ENCODE data around the gene TAF5.
"Not testable (repeated sequence)": the region's sequence is repeated elsewhere in the genome, so short reads cannot be mapped to it uniquely, and the experiment has no call there.

Gene TAF5

GRCh38 chr10:103367782-103368518, at the start of gene TAF5:
TSS of gene TAF5 (plus strand) at chr10:103367976. CDS start at chr10:103367990, 14 bp downstream.
- FAIRE-seq: peak; percentile 96

- no peak for FAIRE-seq
Measured at GRCh38 chr10:103327906-103328305, 39.9 kb upstream of the TAF5 start.

- peak; percentile 97 for FAIRE-seq
Measured at GRCh38 chr10:103333934-103334520, 33.7 kb upstream of the TAF5 start.

- FAIRE-seq: no peak
Measured at GRCh38 chr10:103334567-103334966, 33.2 kb upstream of the TAF5 start.

- no peak for FAIRE-seq
Measured at GRCh38 chr10:103336370-103336769, 31.4 kb upstream of the TAF5 start.

- no peak for FAIRE-seq
Measured at GRCh38 chr10:103350175-103350516, 17.6 kb upstream of the TAF5 start.

- no peak for FAIRE-seq
Measured at GRCh38 chr10:103350517-103351260, 17.1 kb upstream of the TAF5 start, which contains the start of gene PCGF6. TSS of gene PCGF6 (minus strand) at chr10:103351140. CDS start at chr10:103351066, 74 bp downstream.

- peak; percentile 51 for FAIRE-seq
Measured at GRCh38 chr10:103353281-103353680, 14.5 kb upstream of the TAF5 start.

- not testable (repeated sequence) for FAIRE-seq
Measured at GRCh38 chr10:103354567-103354966, 13.2 kb upstream of the TAF5 start.

- FAIRE-seq: no peak
Measured at GRCh38 chr10:103355906-103356599, 11.7 kb upstream of the TAF5 start.

GRCh38 chr10:103359493-103359892, 8.3 kb upstream of the TAF5 start:
- FAIRE-seq: not testable (repeated sequence)

GRCh38 chr10:103360791-103361190, 7.0 kb upstream of the TAF5 start:
- not testable (repeated sequence) for FAIRE-seq

GRCh38 chr10:103367379-103367781, 396 bp upstream of the TAF5 start:
- no peak for FAIRE-seq

- no peak for FAIRE-seq
Measured at GRCh38 chr10:103373544-103373943, 5.8 kb downstream of the TAF5 start.

GRCh38 chr10:103374263-103374662, 6.5 kb downstream of the TAF5 start:
- FAIRE-seq: no peak

GRCh38 chr10:103382769-103383168, 15.0 kb downstream of the TAF5 start:
- FAIRE-seq: no peak

GRCh38 chr10:103394180-103394579, 26.4 kb downstream of the TAF5 start:
- no peak for FAIRE-seq

GRCh38 chr10:103395754-103396066, 27.9 kb downstream of the TAF5 start:
- FAIRE-seq: no peak

- FAIRE-seq: peak; percentile 98
Measured at GRCh38 chr10:103396067-103396788, 28.5 kb downstream of the TAF5 start, which contains the start of the genes ATP5MK and PDCD11. TSS of gene ATP5MK (minus strand) at chr10:103396475. CDS start at chr10:103392457, 4,018 bp downstream. TSS of gene PDCD11 (plus strand) at chr10:103396626. CDS start at chr10:103398427, 1,801 bp downstream.

GRCh38 chr10:103396789-103397087, 29.0 kb downstream of the TAF5 start:
- no peak for FAIRE-seq

- no peak for FAIRE-seq
Measured at GRCh38 chr10:103397191-103397825, 29.5 kb downstream of the TAF5 start.

- FAIRE-seq: no peak
Measured at GRCh38 chr10:103413564-103413963, 45.8 kb downstream of the TAF5 start.

Measured in G401.6 (cell line).